H9 (cell line): ENCODE data around the gene ENOX2. TPM values are rescaled to one million over a fixed set of nuclear protein-coding genes. Genes with fewer than 3 reads are reported as not detected.
A peak's percentile ranks its signal among the peaks of the same experiment; 100 is the strongest.

Experiments
- DNase-seq: peaks from one replicate; pipeline ENCODE4 v3.0.0-alpha.2; 2017
- H2AFZ ChIP-seq: one replicate; pipeline ENCODE4 v1.6.1; 2013; ENCODE audit warnings: mild to moderate bottlenecking, low read length, control low read depth, moderate library complexity
- H2AK5ac ChIP-seq: 2 replicates; pipeline ENCODE4 v1.6.1; 2013; ENCODE audit warnings: low read length, control low read depth, mixed read lengths; ENCODE audit not compliant: insufficient read length
- H2BK120ac ChIP-seq: one replicate; pipeline ENCODE4 v1.6.1; 2013; ENCODE audit warnings: low read depth, mild to moderate bottlenecking, low read length, control low read depth, inconsistent platforms; ENCODE audit not compliant: poor library complexity, severe bottlenecking
- H2BK12ac ChIP-seq: 2 replicates; pipeline ENCODE4 v1.6.1; 2013; ENCODE audit warnings: low read length, control low read depth, mixed read lengths, low read depth; ENCODE audit not compliant: insufficient read length
- H2BK15ac ChIP-seq: 2 replicates; pipeline ENCODE4 v1.6.1; 2013; ENCODE audit warnings: low read depth, low read length, control low read depth
- H2BK20ac ChIP-seq: one replicate; pipeline ENCODE4 v1.6.1; 2013; ENCODE audit warnings: low read depth, mild to moderate bottlenecking, low read length, control low read depth, inconsistent platforms; ENCODE audit not compliant: poor library complexity, severe bottlenecking
- H2BK5ac ChIP-seq: 2 replicates; pipeline ENCODE4 v1.6.1; 2013; ENCODE audit warnings: low read length, control low read depth, mixed read lengths; ENCODE audit not compliant: insufficient read length
- H3K14ac ChIP-seq: 2 replicates; pipeline ENCODE4 v1.6.1; 2013; ENCODE audit warnings: low read length, control low read depth; ENCODE audit not compliant: insufficient read depth
- H3K18ac ChIP-seq: 2 replicates; pipeline ENCODE4 v1.6.1; 2013; ENCODE audit warnings: low read depth, mild to moderate bottlenecking, mixed read lengths, low read length, control low read depth; ENCODE audit not compliant: insufficient read length
- H3K23ac ChIP-seq: 2 replicates; pipeline ENCODE4 v1.6.1; 2013; ENCODE audit warnings: low read length, control low read depth, mixed read lengths, low read depth; ENCODE audit not compliant: insufficient read length
- H3K23me2 ChIP-seq: 2 replicates; pipeline ENCODE4 v1.6.1; 2013; ENCODE audit warnings: low read depth, mild to moderate bottlenecking, mixed read lengths, low read length, control low read depth; ENCODE audit not compliant: insufficient read length, poor library complexity, severe bottlenecking
- H3K27ac ChIP-seq: 2 replicates; pipeline ENCODE4 v1.5.1; 2013; ENCODE audit warnings: low read length, control low read depth, mixed read lengths, low read depth; ENCODE audit not compliant: insufficient read length
- H3K27me3 ChIP-seq: 2 replicates; pipeline ENCODE4 v1.6.1; 2013; ENCODE audit warnings: low read length, control low read depth, inconsistent platforms; ENCODE audit not compliant: insufficient read depth
- H3K4ac ChIP-seq: 2 replicates; pipeline ENCODE4 v1.6.1; 2013; ENCODE audit warnings: low read depth, mild to moderate bottlenecking, control low read depth, inconsistent platforms, low read length, moderate library complexity
- H3K4me1 ChIP-seq: 2 replicates; pipeline ENCODE4 v1.6.1; 2013; ENCODE audit warnings: low read length, control low read depth, inconsistent platforms; ENCODE audit not compliant: insufficient read depth
- H3K4me2 ChIP-seq: 2 replicates; pipeline ENCODE4 v1.6.1; 2013; ENCODE audit warnings: low read length, control low read depth, mixed read lengths; ENCODE audit not compliant: insufficient read length, insufficient read depth
- H3K56ac ChIP-seq: 2 replicates; pipeline ENCODE4 v1.6.1; 2013; ENCODE audit warnings: low read depth, mild to moderate bottlenecking, mixed read lengths, low read length, control low read depth; ENCODE audit not compliant: insufficient read length
- H3K79me1 ChIP-seq: 2 replicates; pipeline ENCODE4 v1.6.1; 2013; ENCODE audit warnings: low read depth, mild to moderate bottlenecking, moderate library complexity, low read length, control low read depth, inconsistent platforms; ENCODE audit not compliant: insufficient read depth, poor library complexity, severe bottlenecking
- H3K79me2 ChIP-seq: 2 replicates; pipeline ENCODE4 v1.6.1; 2013; ENCODE audit warnings: low read length, control low read depth, inconsistent platforms; ENCODE audit not compliant: insufficient read depth
- H3K9ac ChIP-seq: 2 replicates; pipeline ENCODE4 v1.6.1; 2013; ENCODE audit warnings: low read length, control low read depth, mixed read lengths; ENCODE audit not compliant: insufficient read length; ENCODE audit errors: extremely low read depth
- H3K9me3 ChIP-seq: one replicate; pipeline ENCODE4 v1.6.1; 2013; ENCODE audit warnings: low read depth, low read length, inconsistent platforms; ENCODE audit not compliant: control insufficient read depth
- H3T11ph ChIP-seq: one replicate; pipeline ENCODE4 v1.6.1; 2013; ENCODE audit warnings: mild to moderate bottlenecking, low read length, control low read depth, inconsistent platforms
- H4K20me1 ChIP-seq: one replicate; pipeline ENCODE4 v1.6.1; 2013; ENCODE audit not compliant: control insufficient read depth, insufficient read length, insufficient read depth
- H4K5ac ChIP-seq: 2 replicates; pipeline ENCODE4 v1.6.1; 2013; ENCODE audit warnings: low read depth, mild to moderate bottlenecking, mixed read lengths, low read length, control low read depth; ENCODE audit not compliant: insufficient read length
- H4K8ac ChIP-seq: replicated peaks from 2 replicates; pipeline ENCODE4 v1.6.1; 2013; ENCODE audit warnings: low read length, control low read depth, mixed read lengths, low read depth; ENCODE audit not compliant: insufficient read length
- H4K91ac ChIP-seq: 2 replicates; pipeline ENCODE4 v1.6.1; 2013; ENCODE audit warnings: low read depth, mild to moderate bottlenecking, moderate library complexity, mixed read lengths, low read length, control low read depth; ENCODE audit not compliant: insufficient read length
- H3K27ac Mint-ChIP-seq, 3 experiments: 2 replicates in 2 of 3; 3 replicates in 1 of 3; pipeline ENCODE4 v1.8.0; 2020 to 2021; ENCODE audit warnings: mixed read lengths in 3 of 3, mild to moderate bottlenecking in 1 of 3, moderate library complexity in 1 of 3
- H3K27me3 Mint-ChIP-seq: 2 replicates; pipeline ENCODE4 v1.8.0; 2021; ENCODE audit warnings: low read depth, mild to moderate bottlenecking, moderate library complexity, mixed read lengths
- H3K36me3 Mint-ChIP-seq, 3 experiments: 2 replicates in 2 of 3; 3 replicates in 1 of 3; pipeline ENCODE4 v1.8.0; 2020 to 2021; ENCODE audit warnings: low read depth in 3 of 3, mixed read lengths in 3 of 3; ENCODE audit not compliant: insufficient read depth in 1 of 3
- H3K4me1 Mint-ChIP-seq, 2 experiments: 2 replicates each; pipeline ENCODE4 v1.8.0; 2020; ENCODE audit warnings: mixed read lengths in 2 of 2
- H3K4me3 Mint-ChIP-seq, 2 experiments: 2 replicates in 1 of 2; 3 replicates in 1 of 2; pipeline ENCODE4 v1.8.0; 2020 to 2021; ENCODE audit warnings: mild to moderate bottlenecking in 2 of 2, mixed read lengths in 2 of 2, moderate library complexity in 1 of 2
- H3K9me3 Mint-ChIP-seq, 2 experiments: 2 replicates in 1 of 2; 3 replicates in 1 of 2; pipeline ENCODE4 v1.8.0; 2020; ENCODE audit warnings: mild to moderate bottlenecking in 2 of 2, mixed read lengths in 2 of 2, moderate library complexity in 1 of 2
- WGBS: extraction: QIAGEN DNeasy Blood & Tissue Kit; methylation state at CpG from one replicate; pipeline ENCODE4 v1.1.7; 2013; ENCODE audit warnings: missing lambda C conversion rate, low lambda C conversion rate, mixed read lengths; ENCODE audit not compliant: insufficient read length; ENCODE audit errors: extremely low coverage; 5-methylcytosine and 5-hydroxymethylcytosine counted together
- total RNA-seq: library from RNA; stranded (reverse); gene quantifications from 2 replicates; pipeline ENCODE4 v1.2.1, GENCODE V29; 2021
- TF ChIP-seq, protein P1 (sequence below): fragments of 200-600 bp; sonication (generic); conservative IDR thresholded peaks from 3 replicates; pipeline ENCODE4 v1.8.0; 2021; ENCODE audit warnings: antibody characterized with exemption, mild to moderate bottlenecking

Gene ENOX2
- total RNA-seq, 1 experiment from 2014 or later, result 17.7 TPM

DNA sequence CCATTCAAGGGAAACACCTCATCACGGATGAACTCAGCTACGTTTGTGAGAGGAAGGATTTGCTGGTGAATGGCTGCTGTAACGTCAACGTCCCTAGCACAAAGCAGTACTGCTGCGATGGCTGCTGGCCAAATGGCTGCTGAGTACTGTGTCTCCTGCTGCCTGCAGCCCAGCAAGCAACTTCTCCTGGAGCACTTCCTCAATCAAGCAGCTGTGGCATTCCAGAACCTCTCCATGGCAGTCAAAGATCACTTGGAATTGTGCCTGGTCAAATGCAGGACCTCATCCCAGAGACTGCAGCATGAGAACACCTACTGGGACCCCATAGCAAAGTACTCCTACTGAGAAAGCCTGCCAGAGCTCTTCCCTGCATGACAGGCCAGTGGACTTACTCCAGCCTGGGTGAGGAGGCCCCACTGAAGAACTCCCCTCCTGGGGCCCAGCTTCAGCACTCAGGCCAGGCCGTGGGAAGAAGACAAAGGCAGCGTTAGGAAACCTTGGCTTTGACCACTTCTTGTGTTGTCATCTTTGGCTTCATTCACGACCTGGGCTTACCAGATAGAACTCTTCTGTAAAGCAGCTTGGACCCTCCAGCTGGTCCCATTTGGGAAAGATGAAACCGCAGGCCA, 256.9 kb downstream of the ENOX2 start:
- Histone ChIP-seq H3K9me3 (no peaks in the 10 kb centered on the region), H2BK20ac (no peak overlapping the region), H3K23me2 (no peaks in the 10 kb centered on the region), H3K23ac (no peak overlapping the region), H3K27me3 (no peaks in the 10 kb centered on the region), H2AK5ac (no peak overlapping the region), H3K18ac (no peak overlapping the region), H3K14ac (no peak overlapping the region), H3K79me2 (no peaks in the 10 kb centered on the region), H2BK15ac (no peak overlapping the region), H3K4ac (no peak overlapping the region), H4K20me1 (no peaks in the 10 kb centered on the region), H3K9ac (no peak overlapping the region), H3K27ac (no peak overlapping the region), H3K79me1 (no peaks in the 10 kb centered on the region), H3K4me2 (no peak overlapping the region), H2BK12ac (no peak overlapping the region), H3T11ph (no peak overlapping the region), H3K4me1 (no peaks in the 10 kb centered on the region; the same call in 1 of the 2 replicates), H2AFZ (no peak overlapping the region), H2BK120ac (no peak overlapping the region), H4K8ac (no peak overlapping the region), H2BK5ac (no peak overlapping the region), H4K91ac (no peak overlapping the region), H3K56ac (no peak overlapping the region), H4K5ac (no peak overlapping the region)
- no peak for DNase-seq
- Mint-ChIP-seq H3K9me3 (no peaks in the 10 kb centered on the region), H3K4me3 (no peak overlapping the region), H3K36me3 (no peaks in the 10 kb centered on the region), H3K27me3 (no peaks in the 10 kb centered on the region), H3K4me1 (no peaks in the 10 kb centered on the region), H3K27ac (peak overlapping the region in 1 of 3 experiments; percentile 32; a peak in 2 of 7 replicates)
- no CpG with 5 or more reads among the region's 9 CpGs for WGBS
- TF ChIP-seq, protein P1, sequence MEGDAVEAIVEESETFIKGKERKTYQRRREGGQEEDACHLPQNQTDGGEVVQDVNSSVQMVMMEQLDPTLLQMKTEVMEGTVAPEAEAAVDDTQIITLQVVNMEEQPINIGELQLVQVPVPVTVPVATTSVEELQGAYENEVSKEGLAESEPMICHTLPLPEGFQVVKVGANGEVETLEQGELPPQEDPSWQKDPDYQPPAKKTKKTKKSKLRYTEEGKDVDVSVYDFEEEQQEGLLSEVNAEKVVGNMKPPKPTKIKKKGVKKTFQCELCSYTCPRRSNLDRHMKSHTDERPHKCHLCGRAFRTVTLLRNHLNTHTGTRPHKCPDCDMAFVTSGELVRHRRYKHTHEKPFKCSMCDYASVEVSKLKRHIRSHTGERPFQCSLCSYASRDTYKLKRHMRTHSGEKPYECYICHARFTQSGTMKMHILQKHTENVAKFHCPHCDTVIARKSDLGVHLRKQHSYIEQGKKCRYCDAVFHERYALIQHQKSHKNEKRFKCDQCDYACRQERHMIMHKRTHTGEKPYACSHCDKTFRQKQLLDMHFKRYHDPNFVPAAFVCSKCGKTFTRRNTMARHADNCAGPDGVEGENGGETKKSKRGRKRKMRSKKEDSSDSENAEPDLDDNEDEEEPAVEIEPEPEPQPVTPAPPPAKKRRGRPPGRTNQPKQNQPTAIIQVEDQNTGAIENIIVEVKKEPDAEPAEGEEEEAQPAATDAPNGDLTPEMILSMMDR, result no peak
